C4-2B (cell line): Measurements from ENCODE around the gene FOS.

Source experiments
- H3K27ac ChIP-seq: fragments of 450-650 bp; 2 replicates; pipeline ENCODE4 v1.5.1; 2017
- CTCF ChIP-seq: fragments of 450-650 bp; conservative IDR thresholded peaks from 2 replicates; pipeline ENCODE4 v1.5.1; 2017; ENCODE audit warnings: mild to moderate bottlenecking
- ZFX ChIP-seq: fragments of 450-650 bp; IDR thresholded peaks from 2 replicates; pipeline ENCODE4 v1.6.1; 2017

The FOS gene

GRCh38 chr14:75283162-75283832 lies 4.7 kb downstream of the FOS start:
- TF ChIP-seq CTCF: peak; percentile 54
- no peak for TF ChIP-seq ZFX
- peak overlapping the region; percentile 53 for H3K27ac ChIP-seq

DNA sequence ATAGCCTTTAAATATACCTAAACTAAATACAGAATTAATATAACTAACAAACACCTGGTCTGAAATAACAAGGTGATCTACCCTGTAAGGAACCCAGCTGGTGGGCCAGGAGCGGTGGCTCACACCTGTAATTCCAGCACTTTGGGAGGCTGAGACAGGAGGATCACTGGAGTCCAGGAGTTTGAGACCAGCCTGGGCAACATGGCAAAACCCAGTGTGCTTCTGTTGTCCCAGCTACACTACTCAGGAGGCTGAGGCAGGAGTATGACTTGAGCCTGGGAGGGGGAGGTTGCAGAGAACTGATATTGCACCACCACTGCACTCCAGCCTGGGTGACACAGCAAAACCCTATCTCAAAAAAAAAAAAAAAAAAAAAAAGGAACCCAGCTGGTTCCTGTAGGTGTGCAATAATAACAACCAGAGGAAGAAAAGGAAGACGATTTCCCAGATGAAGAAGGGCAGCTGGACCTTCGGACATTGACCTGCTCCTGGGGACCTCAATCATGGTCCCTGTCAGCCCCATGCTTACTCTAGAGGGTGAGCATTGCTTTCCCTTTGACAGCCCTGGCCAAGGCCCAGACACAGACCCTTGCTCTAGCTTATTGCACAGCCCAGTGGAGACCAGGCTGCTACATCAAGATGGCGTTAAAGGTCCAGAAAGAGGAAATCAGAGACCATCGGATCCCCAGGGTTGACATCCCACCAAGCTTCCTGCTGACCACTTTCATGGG lies 5.4 kb downstream of the FOS start:
- no peak; the same call in 1 of the 2 replicates for TF ChIP-seq CTCF
- no peak for TF ChIP-seq ZFX
- H3K27ac ChIP-seq: peak overlapping the region; percentile 53

- TF ChIP-seq CTCF (no peak), ZFX (no peak)
Measured at GRCh38 chr14:75285331-75285730, 6.7 kb downstream of the FOS start.

DNA sequence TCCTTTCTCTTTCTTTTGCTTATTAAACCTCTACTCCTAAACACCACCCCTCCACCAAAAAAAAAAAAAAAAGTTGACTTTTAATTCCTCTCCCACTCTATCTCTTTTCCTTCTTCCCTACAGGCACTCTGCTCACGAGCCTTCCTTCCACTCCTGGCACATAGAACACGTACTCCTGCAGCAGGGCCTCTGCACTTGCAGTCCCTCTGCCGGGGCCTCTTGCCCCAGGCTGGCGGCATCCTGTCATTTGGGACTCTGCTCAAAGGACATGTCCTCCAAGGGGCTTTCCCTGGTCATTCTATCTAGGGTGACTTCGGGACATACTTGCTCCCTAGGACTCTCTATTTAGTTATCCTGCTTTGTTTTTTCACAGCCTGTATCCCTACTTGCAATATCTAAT lies 7.7 kb downstream of the FOS start:
- no peak for TF ChIP-seq CTCF
- TF ChIP-seq ZFX: no peak
- H3K27ac ChIP-seq: no peak overlapping the region

More at GRCh38 chr14:75285331-75285730, 6.7 kb downstream of the FOS start:
- no peak overlapping the region for H3K27ac ChIP-seq

GRCh38 chr14:75289840-75290388 lies 11.3 kb downstream of the FOS start:
- TF ChIP-seq CTCF (no peak), ZFX (no peak)
- H3K27ac ChIP-seq: no peak overlapping the region

DNA sequence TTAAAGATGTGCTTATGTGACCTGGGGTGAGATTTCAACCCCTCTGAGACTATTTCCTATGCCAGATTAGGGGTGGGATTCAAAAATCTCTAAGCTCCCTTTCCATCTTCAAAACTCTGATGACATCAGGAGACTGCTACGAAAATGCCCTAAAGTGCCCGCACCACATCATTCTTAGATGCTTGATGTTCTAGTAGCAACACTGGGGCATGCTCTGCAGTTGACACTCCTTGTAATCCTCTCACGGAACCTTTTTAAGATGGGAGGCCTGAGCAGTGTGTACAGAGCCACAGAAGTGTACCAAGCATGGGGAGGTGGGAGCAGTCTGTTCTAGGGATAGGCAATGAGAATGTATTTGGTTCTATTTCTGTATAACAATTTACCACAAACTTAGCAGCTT lies 12.2 kb downstream of the FOS start:
- no peak for TF ChIP-seq CTCF
- TF ChIP-seq ZFX: no peak
- H3K27ac ChIP-seq: no peak overlapping the region

DNA sequence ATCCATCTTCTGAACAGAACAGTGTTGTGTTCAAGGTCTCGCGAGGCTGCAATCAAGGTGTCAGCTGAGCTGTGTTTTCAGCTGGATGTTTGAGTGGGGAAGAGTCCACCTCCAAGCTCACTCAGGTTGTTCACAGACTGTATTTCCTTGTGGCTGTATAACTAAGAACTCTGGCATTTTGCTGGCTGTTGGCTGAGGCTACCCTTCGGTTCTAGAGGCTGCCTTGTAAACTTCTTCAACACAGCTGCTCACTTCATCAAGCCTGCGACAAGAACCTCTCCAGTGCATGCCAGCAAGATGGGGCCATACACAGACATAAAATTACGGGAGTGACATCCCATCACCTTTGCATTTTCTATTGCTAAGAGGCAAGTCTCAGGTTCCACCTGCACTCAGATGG lies 12.7 kb downstream of the FOS start:
- H3K27ac ChIP-seq: no peak overlapping the region
- no peak for TF ChIP-seq ZFX
- TF ChIP-seq CTCF: no peak
